BE2C (cell line): ENCODE data around the gene DGKI.

ENCODE experiments used
- DNase-seq: peaks from one replicate; pipeline ENCODE4 v3.0.0-alpha.2; 2020
- H3K27me3 ChIP-seq: fragments of 250-450 bp; sonication (Bioruptor Pico); 2 replicates; pipeline ENCODE4 v1.5.1; 2020; ENCODE audit warnings: mild to moderate bottlenecking
- H3K36me3 ChIP-seq: fragments of 250-450 bp; sonication (Bioruptor Pico); 2 replicates; pipeline ENCODE4 v1.5.1; 2020; ENCODE audit warnings: mild to moderate bottlenecking
- H3K4me1 ChIP-seq: fragments of 250-450 bp; sonication (Bioruptor Pico); 2 replicates; pipeline ENCODE4 v1.5.1; 2020
- H3K4me3 ChIP-seq: 2 replicates; pipeline ENCODE4 v1.5.1; 2011; ENCODE audit warnings: low read depth, low read length
- H3K9me3 ChIP-seq: fragments of 250-450 bp; sonication (Bioruptor Pico); 2 replicates; pipeline ENCODE4 v1.5.1; 2020
- CTCF ChIP-seq: IDR thresholded peaks from 2 replicates; pipeline ENCODE4 v1.5.1; 2012; ENCODE audit warnings: mild to moderate bottlenecking, low read depth, low read length

DGKI gene

GRCh38 chr7:137774793-137775201 is 72.0 kb downstream of the DGKI start:
- no peaks in the 10 kb centered on the region for H3K27me3 ChIP-seq
- H3K36me3 ChIP-seq, result no peaks in the 10 kb centered on the region
- no peak for DNase-seq
- TF ChIP-seq CTCF, result no peak
- H3K9me3 ChIP-seq, result no peaks in the 10 kb centered on the region
- H3K4me1 ChIP-seq, result no peaks in the 10 kb centered on the region
- no peak overlapping the region for H3K4me3 ChIP-seq

DNA sequence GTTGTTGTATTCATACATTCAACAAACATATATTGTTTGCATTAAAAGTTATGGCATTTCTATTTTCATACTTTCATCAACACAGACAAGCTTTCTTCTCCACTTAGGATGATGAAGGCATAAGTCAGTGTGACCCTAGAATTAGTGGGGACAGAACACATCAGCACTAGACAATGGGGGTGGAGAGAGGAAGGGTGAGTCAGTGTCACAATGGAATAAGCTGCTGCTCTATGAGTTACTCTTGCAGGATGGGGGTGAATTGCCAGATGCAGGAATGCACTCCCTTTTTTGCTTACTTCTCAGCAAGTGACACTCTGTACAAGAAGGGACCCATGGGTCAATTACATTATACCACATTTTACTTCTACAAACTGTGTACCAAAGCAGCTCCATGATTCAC is 74.0 kb downstream of the DGKI start:
- TF ChIP-seq CTCF, result no peak
- Histone ChIP-seq H3K27me3 (no peaks in the 10 kb centered on the region), H3K36me3 (no peaks in the 10 kb centered on the region), H3K4me3 (no peak overlapping the region), H3K4me1 (no peaks in the 10 kb centered on the region), H3K9me3 (no peaks in the 10 kb centered on the region)
- no peak for DNase-seq

- no peak for DNase-seq
- Histone ChIP-seq H3K9me3 (no peaks in the 10 kb centered on the region), H3K4me3 (no peak overlapping the region), H3K27me3 (no peaks in the 10 kb centered on the region), H3K4me1 (no peaks in the 10 kb centered on the region), H3K36me3 (no peaks in the 10 kb centered on the region)
- TF ChIP-seq CTCF, result no peak
Measured at GRCh38 chr7:137772316-137772715, 74.5 kb downstream of the DGKI start.

GRCh38 chr7:137771679-137772078 is 75.1 kb downstream of the DGKI start:
- DNase-seq, result no peak
- Histone ChIP-seq H3K9me3 (no peaks in the 10 kb centered on the region), H3K36me3 (no peaks in the 10 kb centered on the region), H3K27me3 (no peaks in the 10 kb centered on the region), H3K4me3 (no peak overlapping the region), H3K4me1 (no peaks in the 10 kb centered on the region)
- TF ChIP-seq CTCF, result no peak

- no peak for TF ChIP-seq CTCF
- H3K4me3 ChIP-seq, result no peak overlapping the region
- no peak for DNase-seq
Measured at GRCh38 chr7:137771273-137771672, 75.5 kb downstream of the DGKI start.

GRCh38 chr7:137768366-137768765 is 78.4 kb downstream of the DGKI start:
- Histone ChIP-seq H3K4me1 (no peaks in the 10 kb centered on the region), H3K9me3 (no peaks in the 10 kb centered on the region), H3K27me3 (no peaks in the 10 kb centered on the region), H3K4me3 (no peak overlapping the region), H3K36me3 (no peaks in the 10 kb centered on the region)
- DNase-seq, result no peak
- no peak for TF ChIP-seq CTCF

More at GRCh38 chr7:137771273-137771672, 75.5 kb downstream of the DGKI start:
- Histone ChIP-seq H3K9me3 (no peaks in the 10 kb centered on the region), H3K27me3 (no peaks in the 10 kb centered on the region), H3K4me1 (no peaks in the 10 kb centered on the region), H3K36me3 (no peaks in the 10 kb centered on the region)
